ENCODE data around the gene CADM4. TPM values are rescaled to one million over a fixed set of nuclear protein-coding genes. Genes with fewer than 3 reads are reported as not detected.

The CADM4 gene
- polyA plus RNA-seq, 1 donor (not counting 4 experiments of a cell fraction or from before 2014, with no cell fraction given): 4.3 TPM

GRCh38 chr19:43610493-43610892 lies 29.2 kb downstream of the CADM4 start:
- Histone ChIP-seq H4K20me1 (ENCODE audit: control insufficient read depth, extremely low read depth, insufficient read depth, low read length) (no peaks in the 10 kb centered on the region), H3K9me3 (ENCODE audit: control insufficient read depth, low read depth, low read length) (no peaks in the 10 kb centered on the region), H3K9me1 (ENCODE audit: control insufficient read depth, extremely low read depth, insufficient read depth, low read length) (no peaks in the 10 kb centered on the region), H3K9ac (ENCODE audit: control insufficient read depth, extremely low read depth, insufficient read depth, low read length) (no peak overlapping the region), H3K4me1 (ENCODE audit: control insufficient read depth, extremely low read depth, insufficient read depth, low read length) (peaks cover 19% of the 10 kb centered on the region), H3K4me2 (ENCODE audit: control insufficient read depth, extremely low read depth, insufficient read depth, low read depth, low read length) (no peak overlapping the region), H2AFZ (ENCODE audit: control insufficient read depth, low read length) (no peak overlapping the region), H3K79me2 (ENCODE audit: control insufficient read depth, insufficient read depth, low read length) (peaks cover 1% of the 10 kb centered on the region), H3K36me3 (ENCODE audit: control insufficient read depth in 2 of 2, extremely low read depth in 1 of 2, insufficient read depth in 2 of 2, low read length in 2 of 2) (peaks cover 3 to 12% of the 10 kb centered on the region in 2 experiments), H3K27me3 (ENCODE audit: control insufficient read depth, extremely low read depth, insufficient read depth, low read length) (no peaks in the 10 kb centered on the region), H3K4me3 (ENCODE audit: control insufficient read depth in 2 of 3, extremely low read depth in 1 of 3, insufficient read depth in 2 of 3, low read depth in 1 of 3, low read length in 3 of 3) (no peak overlapping the region), H3K27ac (ENCODE audit: control insufficient read depth, insufficient read depth, low read length) (no peak overlapping the region)
- FAIRE-seq (no peak), DNase-seq (ENCODE audit: low read depth, low spot score) (no peak)
- dilution Hi-C loops (cut with MboI; ENCODE audit: extremely low pct_ligation_motif_present, low sequenced_read_pairs): no loop called here
- no peak for TF ChIP-seq CTCF (optimal IDR thresholded peaks at IDR 0.05 in 1 of 3, IDR thresholded peaks at IDR 0.05 in 1 of 3, conservative IDR thresholded peaks at IDR 0.05 in 1 of 3; ENCODE audit: extremely low read depth in 1 of 3, insufficient read depth in 2 of 3, low read length in 3 of 3)
- no peak for TF ChIP-seq EZH2 (IDR thresholded peaks at IDR 0.05; ENCODE audit: low read length)

- FAIRE-seq (no peak), DNase-seq (ENCODE audit: low read depth, low spot score) (no peak)
- Histone ChIP-seq H4K20me1 (ENCODE audit: control insufficient read depth, extremely low read depth, insufficient read depth, low read length) (no peaks in the 10 kb centered on the region), H3K36me3 (ENCODE audit: control insufficient read depth in 2 of 2, extremely low read depth in 1 of 2, insufficient read depth in 2 of 2, low read length in 2 of 2) (peaks cover 3 to 10% of the 10 kb centered on the region in 2 experiments), H2AFZ (ENCODE audit: control insufficient read depth, low read length) (no peak overlapping the region), H3K9ac (ENCODE audit: control insufficient read depth, extremely low read depth, insufficient read depth, low read length) (no peak overlapping the region), H3K27me3 (ENCODE audit: control insufficient read depth, extremely low read depth, insufficient read depth, low read length) (no peaks in the 10 kb centered on the region), H3K9me1 (ENCODE audit: control insufficient read depth, extremely low read depth, insufficient read depth, low read length) (no peaks in the 10 kb centered on the region), H3K4me1 (ENCODE audit: control insufficient read depth, extremely low read depth, insufficient read depth, low read length) (peaks cover 19% of the 10 kb centered on the region), H3K27ac (ENCODE audit: control insufficient read depth, insufficient read depth, low read length) (no peak overlapping the region), H3K9me3 (ENCODE audit: control insufficient read depth, low read depth, low read length) (no peaks in the 10 kb centered on the region), H3K79me2 (ENCODE audit: control insufficient read depth, insufficient read depth, low read length) (no peaks in the 10 kb centered on the region), H3K4me2 (ENCODE audit: control insufficient read depth, extremely low read depth, insufficient read depth, low read depth, low read length) (no peak overlapping the region), H3K4me3 (ENCODE audit: control insufficient read depth in 2 of 3, extremely low read depth in 1 of 3, insufficient read depth in 2 of 3, low read depth in 1 of 3, low read length in 3 of 3) (no peak overlapping the region)
- TF ChIP-seq CTCF (optimal IDR thresholded peaks at IDR 0.05 in 1 of 3, IDR thresholded peaks at IDR 0.05 in 1 of 3, conservative IDR thresholded peaks at IDR 0.05 in 1 of 3; ENCODE audit: extremely low read depth in 1 of 3, insufficient read depth in 2 of 3, low read length in 3 of 3): no peak
- no peak for TF ChIP-seq EZH2 (IDR thresholded peaks at IDR 0.05; ENCODE audit: low read length)
- dilution Hi-C loops (cut with MboI; ENCODE audit: extremely low pct_ligation_motif_present, low sequenced_read_pairs): no loop called here
These were observed 29.8 kb downstream of the CADM4 start for GRCh38 chr19:43609872-43610271.

Measured in keratinocyte (primary cell).